Measurements from ENCODE around the gene DDX60.

The DDX60 gene, protein sequence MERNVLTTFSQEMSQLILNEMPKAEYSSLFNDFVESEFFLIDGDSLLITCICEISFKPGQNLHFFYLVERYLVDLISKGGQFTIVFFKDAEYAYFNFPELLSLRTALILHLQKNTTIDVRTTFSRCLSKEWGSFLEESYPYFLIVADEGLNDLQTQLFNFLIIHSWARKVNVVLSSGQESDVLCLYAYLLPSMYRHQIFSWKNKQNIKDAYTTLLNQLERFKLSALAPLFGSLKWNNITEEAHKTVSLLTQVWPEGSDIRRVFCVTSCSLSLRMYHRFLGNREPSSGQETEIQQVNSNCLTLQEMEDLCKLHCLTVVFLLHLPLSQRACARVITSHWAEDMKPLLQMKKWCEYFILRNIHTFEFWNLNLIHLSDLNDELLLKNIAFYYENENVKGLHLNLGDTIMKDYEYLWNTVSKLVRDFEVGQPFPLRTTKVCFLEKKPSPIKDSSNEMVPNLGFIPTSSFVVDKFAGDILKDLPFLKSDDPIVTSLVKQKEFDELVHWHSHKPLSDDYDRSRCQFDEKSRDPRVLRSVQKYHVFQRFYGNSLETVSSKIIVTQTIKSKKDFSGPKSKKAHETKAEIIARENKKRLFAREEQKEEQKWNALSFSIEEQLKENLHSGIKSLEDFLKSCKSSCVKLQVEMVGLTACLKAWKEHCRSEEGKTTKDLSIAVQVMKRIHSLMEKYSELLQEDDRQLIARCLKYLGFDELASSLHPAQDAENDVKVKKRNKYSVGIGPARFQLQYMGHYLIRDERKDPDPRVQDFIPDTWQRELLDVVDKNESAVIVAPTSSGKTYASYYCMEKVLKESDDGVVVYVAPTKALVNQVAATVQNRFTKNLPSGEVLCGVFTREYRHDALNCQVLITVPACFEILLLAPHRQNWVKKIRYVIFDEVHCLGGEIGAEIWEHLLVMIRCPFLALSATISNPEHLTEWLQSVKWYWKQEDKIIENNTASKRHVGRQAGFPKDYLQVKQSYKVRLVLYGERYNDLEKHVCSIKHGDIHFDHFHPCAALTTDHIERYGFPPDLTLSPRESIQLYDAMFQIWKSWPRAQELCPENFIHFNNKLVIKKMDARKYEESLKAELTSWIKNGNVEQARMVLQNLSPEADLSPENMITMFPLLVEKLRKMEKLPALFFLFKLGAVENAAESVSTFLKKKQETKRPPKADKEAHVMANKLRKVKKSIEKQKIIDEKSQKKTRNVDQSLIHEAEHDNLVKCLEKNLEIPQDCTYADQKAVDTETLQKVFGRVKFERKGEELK (N-terminal part only)

GRCh38 chr4:168318266-168318895, at the start of gene DDX60:
TSS of gene DDX60 (minus strand) at chr4:168318752. CDS start at chr4:168311259, 7,493 bp downstream.
- ChIA-PET CTCF (no interaction called here), POLR2A (interaction anchor here (0.7 to 2.1 kb wide), 6 partner anchors 14 to 692 kb away, joined by 3 to 6 read pairs (median 3); partner anchors contain the start of genes CBR4 and DDX60L)
- no peak for TF ChIP-seq FOXM1 (IDR thresholded peaks at IDR 0.05; ENCODE audit: borderline replicate concordance)
- TF ChIP-seq LEF1 (IDR thresholded peaks at IDR 0.05; ENCODE audit: borderline replicate concordance), result no peak
- TF ChIP-seq FOXA1 (IDR thresholded peaks at IDR 0.05), result no peak
- TF ChIP-seq L3MBTL2 (conservative IDR thresholded peaks at IDR 0.05), result peak; percentile 52; the same call in 1 of the 2 replicates
- TF ChIP-seq FOXK2 (IDR thresholded peaks at IDR 0.05), result no peak
- TF ChIP-seq SUZ12 (IDR thresholded peaks at IDR 0.05), result no peak
- TF ChIP-seq ELF4 (IDR thresholded peaks at IDR 0.05), result no peak
- DNase-seq (ENCODE audit: extremely low spot score), result peak; percentile 53

GRCh38 chr4:168367065-168367464, 48.5 kb upstream of the DDX60 start:
- ChIA-PET CTCF (interaction anchor here (0.6 kb wide), 1 partner anchor 349 kb away, joined by 9 read pairs; no protein-coding TSS in a partner anchor), POLR2A (no interaction called here)
- DNase-seq (ENCODE audit: extremely low spot score), result no peak
- TF ChIP-seq L3MBTL2 (conservative IDR thresholded peaks at IDR 0.05), result no peak
- no peak for TF ChIP-seq PKNOX1 (IDR thresholded peaks at IDR 0.05)
- TF ChIP-seq ARNT (IDR thresholded peaks at IDR 0.05), result no peak
- no peak for TF ChIP-seq LEF1 (IDR thresholded peaks at IDR 0.05; ENCODE audit: borderline replicate concordance)
- TF ChIP-seq FOXK2 (IDR thresholded peaks at IDR 0.05), result no peak
- TF ChIP-seq CTBP1 (IDR thresholded peaks at IDR 0.05; ENCODE audit: borderline replicate concordance), result no peak
- TF ChIP-seq HDGF (IDR thresholded peaks at IDR 0.05; ENCODE audit: borderline replicate concordance), result no peak
- no peak for TF ChIP-seq BHLHE40 (IDR thresholded peaks at IDR 0.05; ENCODE audit: borderline replicate concordance)
- no peak for TF ChIP-seq ELF4 (IDR thresholded peaks at IDR 0.05)

- no peak for DNase-seq (ENCODE audit: extremely low spot score)
- POLR2A ChIA-PET, result no interaction called here
- CTCF ChIA-PET, result no interaction called here
- TF ChIP-seq SP1 (IDR thresholded peaks at IDR 0.05), result no peak
Observed at GRCh38 chr4:168362025-168362401, 43.5 kb upstream of the DDX60 start.

- no peak for TF ChIP-seq TARDBP (IDR thresholded peaks at IDR 0.05)
- TF ChIP-seq FOXM1 (IDR thresholded peaks at IDR 0.05; ENCODE audit: borderline replicate concordance), result no peak
- TF ChIP-seq LEF1 (IDR thresholded peaks at IDR 0.05; ENCODE audit: borderline replicate concordance), result no peak
- TF ChIP-seq ZNF384 (IDR thresholded peaks at IDR 0.05), result no peak
- no peak for TF ChIP-seq ARNT (IDR thresholded peaks at IDR 0.05)
- no peak for TF ChIP-seq PKNOX1 (IDR thresholded peaks at IDR 0.05)
- TF ChIP-seq ELF4 (IDR thresholded peaks at IDR 0.05), result no peak
- TF ChIP-seq L3MBTL2 (conservative IDR thresholded peaks at IDR 0.05), result no peak
- TF ChIP-seq BHLHE40 (IDR thresholded peaks at IDR 0.05; ENCODE audit: borderline replicate concordance), result no peak
- no peak for TF ChIP-seq SUZ12 (IDR thresholded peaks at IDR 0.05)
- no peak for TF ChIP-seq HDGF (IDR thresholded peaks at IDR 0.05; ENCODE audit: borderline replicate concordance)
- no peak for TF ChIP-seq FOXK2 (IDR thresholded peaks at IDR 0.05)
- TF ChIP-seq FOXA1 (IDR thresholded peaks at IDR 0.05), result no peak
- no peak for TF ChIP-seq CTBP1 (IDR thresholded peaks at IDR 0.05; ENCODE audit: borderline replicate concordance)
- no peak for TF ChIP-seq SP1 (IDR thresholded peaks at IDR 0.05)
- no peak for TF ChIP-seq NFRKB (IDR thresholded peaks at IDR 0.05)
- CTCF ChIA-PET, result no interaction called here
- DNase-seq (ENCODE audit: extremely low spot score), result no peak
- POLR2A ChIA-PET, result no interaction called here
Observed at GRCh38 chr4:168361365-168362024, 42.9 kb upstream of the DDX60 start.

- CTCF ChIA-PET, result no interaction called here
- TF ChIP-seq BHLHE40 (IDR thresholded peaks at IDR 0.05; ENCODE audit: borderline replicate concordance) (no peak), NFRKB (IDR thresholded peaks at IDR 0.05) (no peak), SUZ12 (IDR thresholded peaks at IDR 0.05) (no peak), TARDBP (IDR thresholded peaks at IDR 0.05) (no peak)
- POLR2A ChIA-PET, result no interaction called here
- DNase-seq (ENCODE audit: extremely low spot score), result no peak
Observed at GRCh38 chr4:168360271-168360670, 41.7 kb upstream of the DDX60 start.

DNA sequence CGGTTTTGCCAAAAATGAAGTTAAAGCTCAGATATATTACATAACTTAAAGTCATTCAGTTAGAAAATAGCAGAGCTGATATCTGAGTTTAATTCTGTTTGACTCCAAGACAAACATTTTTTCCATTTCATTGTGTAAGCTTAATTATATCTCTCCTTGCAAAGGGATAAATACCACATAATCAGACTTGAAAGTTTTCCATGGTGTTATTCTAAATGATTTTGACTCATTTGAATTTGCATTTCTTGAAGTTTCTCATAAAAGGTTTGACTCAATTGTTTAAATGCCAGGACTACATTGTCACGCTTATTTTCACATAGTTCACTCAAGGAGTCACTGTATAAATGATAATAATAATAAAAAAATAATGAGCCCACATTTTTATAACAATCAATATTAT, 39.4 kb upstream of the DDX60 start:
- ChIA-PET CTCF (no interaction called here), POLR2A (no interaction called here)
- no peak for TF ChIP-seq ELF4 (IDR thresholded peaks at IDR 0.05)
- TF ChIP-seq L3MBTL2 (conservative IDR thresholded peaks at IDR 0.05), result no peak
- no peak for TF ChIP-seq SP1 (IDR thresholded peaks at IDR 0.05)
- no peak for TF ChIP-seq SUZ12 (IDR thresholded peaks at IDR 0.05)
- TF ChIP-seq ZNF384 (IDR thresholded peaks at IDR 0.05), result no peak
- TF ChIP-seq CTBP1 (IDR thresholded peaks at IDR 0.05; ENCODE audit: borderline replicate concordance), result no peak
- TF ChIP-seq LEF1 (IDR thresholded peaks at IDR 0.05; ENCODE audit: borderline replicate concordance), result no peak
- no peak for TF ChIP-seq HDGF (IDR thresholded peaks at IDR 0.05; ENCODE audit: borderline replicate concordance)
- no peak for TF ChIP-seq ARNT (IDR thresholded peaks at IDR 0.05)
- no peak for TF ChIP-seq FOXA1 (IDR thresholded peaks at IDR 0.05)
- no peak for TF ChIP-seq BHLHE40 (IDR thresholded peaks at IDR 0.05; ENCODE audit: borderline replicate concordance)
- no peak for TF ChIP-seq PKNOX1 (IDR thresholded peaks at IDR 0.05)
- no peak for TF ChIP-seq TARDBP (IDR thresholded peaks at IDR 0.05)
- TF ChIP-seq FOXK2 (IDR thresholded peaks at IDR 0.05), result no peak
- no peak for TF ChIP-seq NFRKB (IDR thresholded peaks at IDR 0.05)
- TF ChIP-seq FOXM1 (IDR thresholded peaks at IDR 0.05; ENCODE audit: borderline replicate concordance), result no peak
- DNase-seq (ENCODE audit: extremely low spot score), result no peak
